Testis (tissue), 2 donors: ENCODE data around the gene FOXN3.

ENCODE experiments used
- POLR2A ChIP-seq: fragments of 450-650 bp; IDR thresholded peaks from one replicate; pipeline ENCODE4 v1.6.1; 2017; ENCODE audit warnings: antibody characterized with exemption, mild to moderate bottlenecking, moderate library complexity
- TF ChIP-seq, protein P1 (sequence below), 3 experiments: fragments of 450-650 bp in 2 of 3; fragments of 200-600 bp in 1 of 3; sonication (generic) in 1 of 3; IDR thresholded peaks; one replicate each; pipeline ENCODE4 v1.5.1; 2016 to 2019; ENCODE audit warnings: antibody characterized with exemption in 3 of 3, mild to moderate bottlenecking in 2 of 3, moderate library complexity in 1 of 3

DNA sequence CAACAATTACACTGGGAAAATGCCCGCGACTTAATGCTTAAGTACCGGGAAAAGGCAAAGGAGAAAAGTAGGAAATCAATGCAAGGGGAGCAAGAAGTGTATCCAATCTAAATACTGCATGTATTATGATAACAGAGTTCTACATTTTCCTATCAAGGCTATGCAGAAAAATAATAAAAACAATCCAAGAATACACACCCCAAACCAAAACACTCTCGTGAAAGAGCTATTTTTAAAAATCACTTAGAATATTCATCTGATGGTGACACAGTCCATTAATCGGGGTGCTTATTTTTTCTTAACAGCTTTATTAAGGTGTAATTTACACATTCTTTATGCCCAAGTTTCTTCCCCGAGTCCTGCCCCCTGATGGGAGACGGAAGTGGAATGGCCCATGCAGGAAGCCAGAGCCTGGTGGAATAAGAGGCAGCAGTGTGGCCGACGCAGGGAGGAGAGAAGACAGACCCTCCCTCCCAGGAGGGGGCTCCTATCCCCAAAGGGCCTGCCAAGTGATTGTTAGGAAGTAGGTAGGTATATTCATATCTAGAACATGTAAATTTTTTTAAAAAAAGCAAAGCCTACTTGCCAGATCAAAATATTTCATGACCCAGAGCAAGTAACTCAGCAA, 174.3 kb downstream of the FOXN3 start:
- TF ChIP-seq, protein P1, sequence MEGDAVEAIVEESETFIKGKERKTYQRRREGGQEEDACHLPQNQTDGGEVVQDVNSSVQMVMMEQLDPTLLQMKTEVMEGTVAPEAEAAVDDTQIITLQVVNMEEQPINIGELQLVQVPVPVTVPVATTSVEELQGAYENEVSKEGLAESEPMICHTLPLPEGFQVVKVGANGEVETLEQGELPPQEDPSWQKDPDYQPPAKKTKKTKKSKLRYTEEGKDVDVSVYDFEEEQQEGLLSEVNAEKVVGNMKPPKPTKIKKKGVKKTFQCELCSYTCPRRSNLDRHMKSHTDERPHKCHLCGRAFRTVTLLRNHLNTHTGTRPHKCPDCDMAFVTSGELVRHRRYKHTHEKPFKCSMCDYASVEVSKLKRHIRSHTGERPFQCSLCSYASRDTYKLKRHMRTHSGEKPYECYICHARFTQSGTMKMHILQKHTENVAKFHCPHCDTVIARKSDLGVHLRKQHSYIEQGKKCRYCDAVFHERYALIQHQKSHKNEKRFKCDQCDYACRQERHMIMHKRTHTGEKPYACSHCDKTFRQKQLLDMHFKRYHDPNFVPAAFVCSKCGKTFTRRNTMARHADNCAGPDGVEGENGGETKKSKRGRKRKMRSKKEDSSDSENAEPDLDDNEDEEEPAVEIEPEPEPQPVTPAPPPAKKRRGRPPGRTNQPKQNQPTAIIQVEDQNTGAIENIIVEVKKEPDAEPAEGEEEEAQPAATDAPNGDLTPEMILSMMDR (IDR thresholded peaks at IDR 0.05), result no peak
- no peak for TF ChIP-seq POLR2A
